Stimulated activated naive B cell treated with anti-CD40 and anti-IgM and Interleukin-4, amounts not matched to agents 10 μg/mL and 1 μg/mL and 100 μg/mL, for 72 hours (primary cell): ENCODE data around the gene ITK.
"Not testable (repeated sequence)": the region's sequence is repeated elsewhere in the genome, so short reads cannot be mapped to it uniquely, and the experiment has no call there.

Experiments used
- ATAC-seq, 2 donors: fragments of 150-1000 bp; cut with Tn5 transposase; replicated peaks; 2 replicates each; pipeline ENCODE4 v1.10.0; 2021; ENCODE audit warnings: moderate library complexity in 1 of 2
- DNase-seq: peaks from one replicate; pipeline ENCODE4 v3.0.0; 2021
- H3K27ac Mint-ChIP-seq: one replicate; pipeline ENCODE4 v1.8.0; 2022; ENCODE audit warnings: mild to moderate bottlenecking, mixed read lengths
- H3K27me3 Mint-ChIP-seq, 2 donors: one replicate each; pipeline ENCODE4 v1.8.0; 2022; ENCODE audit warnings: mixed read lengths in 2 of 2
- H3K36me3 Mint-ChIP-seq, 2 donors: one replicate each; pipeline ENCODE4 v1.8.0; 2022; ENCODE audit warnings: mixed read lengths in 2 of 2, mild to moderate bottlenecking in 1 of 2
- H3K4me1 Mint-ChIP-seq, 2 donors: one replicate each; pipeline ENCODE4 v1.8.0; 2022; ENCODE audit warnings: mixed read lengths in 2 of 2, mild to moderate bottlenecking in 1 of 2
- H3K4me3 Mint-ChIP-seq, 2 donors: one replicate each; pipeline ENCODE4 v1.8.0; 2022; ENCODE audit warnings: mild to moderate bottlenecking in 2 of 2, mixed read lengths in 2 of 2, moderate library complexity in 1 of 2
- H3K9me3 Mint-ChIP-seq, 2 donors: one replicate each; pipeline ENCODE4 v1.8.0; 2022; ENCODE audit warnings: mixed read lengths in 2 of 2, mild to moderate bottlenecking in 1 of 2

Gene ITK

DNA sequence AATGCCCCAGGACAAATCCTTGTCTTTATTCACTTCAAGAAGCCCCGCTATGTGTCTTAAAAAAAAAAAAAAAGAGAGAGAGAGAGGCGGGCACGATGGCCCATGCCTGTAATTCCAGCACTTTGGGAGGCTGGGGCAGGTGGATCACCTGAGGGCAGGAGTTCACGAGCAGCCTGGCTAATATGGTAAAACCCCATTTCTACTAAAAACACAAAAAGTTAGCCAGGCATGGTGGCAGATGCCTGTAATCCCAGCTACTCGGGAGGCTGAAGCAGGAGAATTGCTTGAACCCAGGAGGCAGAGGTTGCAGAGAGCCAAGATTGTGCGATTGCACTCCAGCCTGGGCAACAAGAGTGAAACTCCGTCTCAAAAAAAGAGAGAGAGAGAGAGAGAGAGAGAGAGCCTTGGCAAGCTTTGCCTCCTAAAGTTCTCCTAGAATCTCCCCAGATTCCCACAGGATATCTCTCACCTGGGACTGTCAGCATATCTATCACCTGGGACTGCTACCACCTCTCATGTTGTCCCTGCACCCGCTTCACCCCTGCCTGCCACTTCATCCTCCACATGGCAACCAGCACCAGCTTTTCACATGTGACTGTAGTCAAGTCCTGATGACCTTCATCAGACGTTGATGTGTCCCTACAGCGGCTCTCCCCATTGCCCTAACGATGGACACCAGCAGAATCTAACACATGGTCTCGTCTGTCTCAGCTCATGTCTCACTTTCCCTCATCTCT, 5.8 kb downstream of the ITK start:
- ATAC-seq (no peak), DNase-seq (no peak)
- Mint-ChIP-seq H3K4me3 (no peak overlapping the region), H3K36me3 (no peaks in the 10 kb centered on the region), H3K4me1 (no peaks in the 10 kb centered on the region), H3K27me3 (peaks cover 5% of the 10 kb centered on the region in 2 donors), H3K9me3 (no peaks in the 10 kb centered on the region), H3K27ac (no peak overlapping the region)

GRCh38 chr5:157187046-157187754, 6.6 kb downstream of the ITK start:
- no peaks in the 10 kb centered on the region for H3K36me3 Mint-ChIP-seq
- DNase-seq: no peak

DNA sequence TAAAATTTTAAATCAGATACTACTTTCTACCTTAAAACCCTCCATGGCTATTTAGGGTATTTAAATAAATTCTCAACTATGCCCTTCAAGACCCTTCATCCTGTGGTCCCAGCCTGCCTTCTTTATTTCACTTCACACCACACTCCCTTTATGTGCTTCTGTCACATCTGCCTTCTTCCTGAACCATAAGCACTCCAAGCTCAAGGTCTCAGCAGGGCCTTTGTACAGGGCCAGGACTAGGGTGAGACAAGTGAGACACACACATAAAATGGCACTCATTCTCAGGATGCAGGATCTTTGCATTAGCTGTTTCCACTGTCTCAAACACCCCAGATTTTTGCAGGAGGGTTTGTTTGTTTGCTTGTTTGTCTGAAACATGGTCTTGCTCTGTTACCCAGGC, 7.6 kb downstream of the ITK start:
- Mint-ChIP-seq H3K36me3 (no peaks in the 10 kb centered on the region), H3K4me1 (no peaks in the 10 kb centered on the region), H3K27me3 (peaks cover 5% of the 10 kb centered on the region in 2 donors), H3K4me3 (no peak overlapping the region), H3K9me3 (peaks cover 0 to 1% of the 10 kb centered on the region in 2 donors), H3K27ac (no peak overlapping the region)
- ATAC-seq (no peak), DNase-seq (no peak)

More at GRCh38 chr5:157187046-157187754, 6.6 kb downstream of the ITK start:
- Mint-ChIP-seq H3K4me1 (no peaks in the 10 kb centered on the region), H3K9me3 (peaks cover 0 to under 1% of the 10 kb centered on the region in 2 donors), H3K27ac (no peak overlapping the region), H3K4me3 (no peak overlapping the region), H3K27me3 (peaks cover 5% of the 10 kb centered on the region in 2 donors)
- no peak for ATAC-seq

DNA sequence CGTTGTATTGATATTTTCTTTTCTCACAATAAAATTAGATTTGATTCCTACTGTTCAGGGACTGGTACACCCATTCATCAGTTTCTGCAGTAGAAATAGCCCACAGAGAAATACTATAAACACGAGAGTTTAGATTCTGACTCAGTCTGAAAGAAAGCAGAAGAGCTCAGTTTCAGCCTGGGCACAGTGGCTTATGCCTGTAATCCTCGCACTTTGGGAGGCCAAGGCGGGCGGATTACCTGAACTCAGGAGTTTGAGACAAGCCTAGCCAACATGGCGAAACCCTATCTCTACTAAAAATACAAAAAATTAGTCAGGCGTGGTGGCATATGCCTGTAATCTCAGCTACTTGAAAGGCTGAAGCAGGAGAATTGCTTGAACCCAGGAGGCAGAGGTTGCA, 8.6 kb downstream of the ITK start:
- peaks cover 0 to 1% of the 10 kb centered on the region in 2 donors for H3K9me3 Mint-ChIP-seq
- ATAC-seq (no peak), DNase-seq (no peak)
- H3K27me3 Mint-ChIP-seq: peaks cover 5% of the 10 kb centered on the region in 2 donors
- H3K4me1 Mint-ChIP-seq: no peaks in the 10 kb centered on the region
- H3K27ac Mint-ChIP-seq: no peak overlapping the region
- H3K36me3 Mint-ChIP-seq: no peaks in the 10 kb centered on the region
- H3K4me3 Mint-ChIP-seq: no peak overlapping the region

DNA sequence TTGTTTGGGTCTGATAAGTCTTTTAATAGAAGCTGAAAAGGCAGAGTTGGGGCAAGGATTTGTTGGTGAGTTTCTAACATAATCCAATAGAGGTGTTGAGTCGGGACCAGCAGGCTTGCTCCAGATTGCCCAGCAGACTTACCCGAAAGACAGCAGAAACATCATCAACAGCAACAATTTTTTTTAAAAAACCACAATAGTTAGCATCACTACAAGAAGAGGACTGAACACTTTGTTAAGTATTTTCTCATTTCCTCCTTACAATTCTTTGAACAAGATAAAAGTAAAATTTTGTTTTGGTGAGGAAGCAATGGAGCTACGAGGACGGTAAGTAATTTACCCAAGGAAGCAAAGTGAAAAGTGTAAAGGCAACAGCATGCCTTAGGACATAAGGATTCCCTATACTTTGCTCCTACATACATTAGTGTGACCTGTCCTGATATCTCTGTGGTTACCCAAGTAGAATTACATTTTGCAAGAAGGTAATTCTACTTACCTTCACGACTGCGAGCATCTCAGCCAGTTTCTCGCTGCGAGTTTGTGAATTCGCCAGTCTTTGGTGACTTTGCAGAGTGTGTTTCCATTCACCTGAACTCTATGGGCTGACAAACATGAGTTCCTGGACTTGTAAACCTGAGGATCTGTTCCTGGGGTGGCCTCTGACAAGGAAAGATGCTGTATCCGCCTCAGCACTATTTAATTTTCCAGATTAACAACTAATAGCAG, 13.2 kb downstream of the ITK start:
- Mint-ChIP-seq H3K27me3 (no peaks in the 10 kb centered on the region), H3K27ac (no peak overlapping the region), H3K36me3 (no peaks in the 10 kb centered on the region), H3K4me1 (peaks cover 7 to 8% of the 10 kb centered on the region in 2 donors), H3K9me3 (peaks cover 0 to 1% of the 10 kb centered on the region in 2 donors), H3K4me3 (no peak overlapping the region)
- DNase-seq (no peak), ATAC-seq (no peak)

DNA sequence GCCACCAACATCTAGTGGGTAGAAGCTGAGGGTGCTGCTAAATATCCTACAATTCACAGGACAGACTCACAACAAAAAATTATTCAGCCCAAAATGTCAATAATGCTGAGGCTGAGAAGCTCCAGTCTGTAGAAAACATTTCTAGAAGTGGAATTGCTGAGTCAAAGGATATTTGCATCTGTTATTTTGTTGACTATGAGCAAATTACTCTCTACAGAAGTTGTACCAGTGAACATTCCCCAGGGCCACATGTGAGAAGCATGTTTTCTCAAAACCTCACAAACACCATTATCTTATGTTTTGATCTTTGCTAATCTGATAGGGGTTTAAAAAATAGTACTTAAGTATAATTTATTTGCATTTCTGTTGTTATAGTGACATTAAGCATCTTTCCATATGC, 15.4 kb downstream of the ITK start:
- Mint-ChIP-seq H3K4me3 (no peak overlapping the region), H3K36me3 (no peaks in the 10 kb centered on the region), H3K27ac (peak overlapping the region; percentile 31), H3K27me3 (no peaks in the 10 kb centered on the region), H3K9me3 (peaks cover 0 to 1% of the 10 kb centered on the region in 2 donors), H3K4me1 (peaks cover 7 to 8% of the 10 kb centered on the region in 2 donors)
- DNase-seq (no peak), ATAC-seq (no peak)

GRCh38 chr5:157197086-157197485, 16.4 kb downstream of the ITK start:
- Mint-ChIP-seq H3K36me3 (no peaks in the 10 kb centered on the region), H3K27me3 (no peaks in the 10 kb centered on the region), H3K4me1 (peaks cover 7 to 8% of the 10 kb centered on the region in 2 donors), H3K4me3 (no peak overlapping the region), H3K9me3 (peaks cover 0 to 1% of the 10 kb centered on the region in 2 donors), H3K27ac (no peak overlapping the region)
- ATAC-seq (no peak), DNase-seq (no peak)

- Mint-ChIP-seq H3K27ac (peak overlapping the region; percentile 33), H3K9me3 (no peaks in the 10 kb centered on the region), H3K36me3 (no peaks in the 10 kb centered on the region), H3K27me3 (no peaks in the 10 kb centered on the region), H3K4me1 (peaks cover 7 to 8% of the 10 kb centered on the region in 2 donors), H3K4me3 (no peak overlapping the region)
- ATAC-seq (peak; percentile 67 to 80), DNase-seq (no peak)
Measured at GRCh38 chr5:157198277-157198986, 17.8 kb downstream of the ITK start.

DNA sequence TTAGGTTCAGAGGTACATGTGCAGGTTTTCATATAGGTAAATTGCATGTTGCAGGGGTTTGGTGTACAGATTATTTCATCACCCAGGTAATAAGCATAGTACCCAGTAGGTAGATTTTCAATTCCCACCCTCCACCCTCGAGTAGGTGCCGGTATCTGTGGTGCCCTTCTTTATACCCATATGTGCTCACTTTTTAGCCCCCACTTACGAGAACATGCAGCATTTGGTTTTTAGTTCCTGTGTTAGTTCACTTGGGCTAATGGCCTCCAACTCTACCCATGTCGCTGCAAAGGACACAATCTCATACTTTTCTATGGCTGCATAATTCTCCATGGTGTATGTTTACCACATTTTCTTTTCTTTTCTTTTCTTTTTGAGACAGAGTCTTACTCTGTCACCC, 21.2 kb downstream of the ITK start:
- no peak overlapping the region for H3K27ac Mint-ChIP-seq
- H3K9me3 Mint-ChIP-seq: peaks cover 3 to 4% of the 10 kb centered on the region in 2 donors
- ATAC-seq (no peak), DNase-seq (no peak)
- H3K27me3 Mint-ChIP-seq: no peaks in the 10 kb centered on the region
- H3K36me3 Mint-ChIP-seq: peaks cover 0 to 2% of the 10 kb centered on the region in 2 donors
- peaks cover 5 to 14% of the 10 kb centered on the region in 2 donors for H3K4me1 Mint-ChIP-seq
- H3K4me3 Mint-ChIP-seq: no peak overlapping the region

- Mint-ChIP-seq H3K4me1 (peaks cover under 1 to 8% of the 10 kb centered on the region in 2 donors), H3K4me3 (no peak overlapping the region), H3K27ac (no peak overlapping the region), H3K36me3 (peaks cover 0 to 2% of the 10 kb centered on the region in 2 donors), H3K27me3 (no peaks in the 10 kb centered on the region), H3K9me3 (peaks cover 3 to 4% of the 10 kb centered on the region in 2 donors)
- ATAC-seq (no peak), DNase-seq (no peak)
Measured at GRCh38 chr5:157203417-157203816, 22.8 kb downstream of the ITK start.

DNA sequence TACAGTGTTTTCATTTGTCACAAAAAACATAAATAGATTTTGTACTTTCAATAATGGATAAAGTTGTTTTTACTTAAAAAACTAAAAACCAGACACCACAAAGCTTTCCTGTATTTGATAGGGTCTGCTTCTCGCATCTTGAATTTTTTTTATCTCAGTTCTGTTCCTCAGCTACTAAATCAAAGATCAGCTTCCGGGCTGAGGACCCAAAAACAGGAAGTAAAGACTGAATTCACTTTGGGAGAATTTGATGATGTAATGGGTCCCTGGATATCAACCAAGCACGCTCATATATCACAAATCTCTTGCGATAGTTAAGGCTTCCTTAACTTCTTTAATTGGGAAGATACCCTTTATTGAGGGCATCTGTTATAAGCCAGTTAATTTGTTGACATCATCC, 24.1 kb downstream of the ITK start:
- H3K4me1 Mint-ChIP-seq: peaks cover 0 to 5% of the 10 kb centered on the region in 2 donors
- DNase-seq (no peak), ATAC-seq (peak; percentile 60 to 74)
- no peak overlapping the region for H3K4me3 Mint-ChIP-seq
- peak overlapping the region; percentile 67 for H3K27ac Mint-ChIP-seq
- H3K9me3 Mint-ChIP-seq: peaks cover 3 to 4% of the 10 kb centered on the region in 2 donors
- no peaks in the 10 kb centered on the region for H3K27me3 Mint-ChIP-seq
- H3K36me3 Mint-ChIP-seq: peaks cover 0 to 2% of the 10 kb centered on the region in 2 donors

- Mint-ChIP-seq H3K36me3 (peaks cover 0 to 2% of the 10 kb centered on the region in 2 donors), H3K9me3 (peaks cover 3 to 4% of the 10 kb centered on the region in 2 donors), H3K4me3 (no peak overlapping the region), H3K27ac (no peak overlapping the region), H3K4me1 (peaks cover 0 to 5% of the 10 kb centered on the region in 2 donors), H3K27me3 (no peaks in the 10 kb centered on the region)
- ATAC-seq (no peak), DNase-seq (no peak)
Measured at GRCh38 chr5:157205708-157206107, 25.1 kb downstream of the ITK start.

DNA sequence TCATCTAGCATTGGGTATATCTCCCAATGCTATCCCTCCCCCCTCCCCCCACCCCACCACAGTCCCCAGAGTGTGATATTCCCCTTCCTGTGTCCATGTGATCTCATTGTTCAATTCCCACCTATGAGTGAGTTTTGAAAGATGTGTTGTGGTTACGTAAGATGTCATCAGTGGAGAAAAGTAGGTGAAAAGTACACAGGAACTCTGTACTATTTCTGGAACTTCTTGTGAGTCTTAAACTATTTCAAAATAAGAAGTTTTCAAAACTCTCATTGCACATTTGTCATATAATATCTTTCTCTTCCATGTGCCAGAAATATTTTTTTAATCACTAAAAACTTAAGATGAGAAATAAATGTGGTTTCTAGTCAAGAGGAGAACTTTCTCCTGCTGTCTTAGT, 30.0 kb downstream of the ITK start:
- not testable (repeated sequence) for H3K27ac Mint-ChIP-seq, DNase-seq, H3K9me3 Mint-ChIP-seq, H3K4me3 Mint-ChIP-seq, H3K27me3 Mint-ChIP-seq, ATAC-seq, H3K36me3 Mint-ChIP-seq
- H3K4me1 Mint-ChIP-seq: peaks cover 23 to 31% of the 10 kb centered on the region in 2 donors

- peaks cover 37 to 47% of the 10 kb centered on the region in 2 donors for H3K4me1 Mint-ChIP-seq
- no peaks in the 10 kb centered on the region for H3K36me3 Mint-ChIP-seq
- no peak overlapping the region for H3K27ac Mint-ChIP-seq
- DNase-seq: no peak
- no peak for ATAC-seq
- no peak overlapping the region for H3K4me3 Mint-ChIP-seq
- peaks cover 0 to 2% of the 10 kb centered on the region in 2 donors for H3K9me3 Mint-ChIP-seq
- H3K27me3 Mint-ChIP-seq: peaks cover 0 to 3% of the 10 kb centered on the region in 2 donors
Measured at GRCh38 chr5:157212307-157212706, 31.7 kb downstream of the ITK start.
